ENCODE measurements around the gene PFDN1. TPM values are rescaled to one million over a fixed set of nuclear protein-coding genes. Genes with fewer than 3 reads are reported as not detected.

The PFDN1 gene
- total and polyA plus RNA-seq, 9 of the 15 experiments (the other 6 are each of a cell fraction or from before 2014, with no cell fraction given) = 45.5 to 215 (median 78.0) TPM

DNA sequence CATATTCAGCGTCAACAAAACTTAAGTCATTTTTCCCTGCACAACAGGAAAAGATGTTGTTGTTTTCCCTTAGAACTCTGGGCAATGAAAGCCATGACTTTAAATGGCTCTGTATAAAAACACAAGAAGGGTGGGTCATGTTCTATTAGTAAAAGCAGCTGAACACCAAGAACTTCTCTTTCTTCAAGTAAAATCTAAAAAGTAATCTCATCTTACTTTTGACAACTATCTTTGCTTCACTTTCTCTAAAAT, 9.1 kb downstream of the PFDN1 start (continued):
- TF ChIP-seq, protein P1, sequence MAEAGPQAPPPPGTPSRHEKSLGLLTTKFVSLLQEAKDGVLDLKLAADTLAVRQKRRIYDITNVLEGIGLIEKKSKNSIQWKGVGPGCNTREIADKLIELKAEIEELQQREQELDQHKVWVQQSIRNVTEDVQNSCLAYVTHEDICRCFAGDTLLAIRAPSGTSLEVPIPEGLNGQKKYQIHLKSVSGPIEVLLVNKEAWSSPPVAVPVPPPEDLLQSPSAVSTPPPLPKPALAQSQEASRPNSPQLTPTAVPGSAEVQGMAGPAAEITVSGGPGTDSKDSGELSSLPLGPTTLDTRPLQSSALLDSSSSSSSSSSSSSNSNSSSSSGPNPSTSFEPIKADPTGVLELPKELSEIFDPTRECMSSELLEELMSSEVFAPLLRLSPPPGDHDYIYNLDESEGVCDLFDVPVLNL (CRISPR knock-in tag; IDR thresholded peaks at IDR 0.05; ENCODE audit: low read depth) = no peak
- TF ChIP-seq, protein P2, sequence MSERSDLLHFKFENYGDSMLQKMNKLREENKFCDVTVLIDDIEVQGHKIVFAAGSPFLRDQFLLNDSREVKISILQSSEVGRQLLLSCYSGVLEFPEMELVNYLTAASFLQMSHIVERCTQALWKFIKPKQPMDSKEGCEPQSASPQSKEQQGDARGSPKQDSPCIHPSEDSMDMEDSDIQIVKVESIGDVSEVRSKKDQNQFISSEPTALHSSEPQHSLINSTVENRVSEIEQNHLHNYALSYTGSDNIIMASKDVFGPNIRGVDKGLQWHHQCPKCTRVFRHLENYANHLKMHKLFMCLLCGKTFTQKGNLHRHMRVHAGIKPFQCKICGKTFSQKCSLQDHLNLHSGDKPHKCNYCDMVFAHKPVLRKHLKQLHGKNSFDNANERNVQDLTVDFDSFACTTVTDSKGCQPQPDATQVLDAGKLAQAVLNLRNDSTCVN (CRISPR knock-in tag; IDR thresholded peaks at IDR 0.05) = no peak
- TF ChIP-seq, protein P3, sequence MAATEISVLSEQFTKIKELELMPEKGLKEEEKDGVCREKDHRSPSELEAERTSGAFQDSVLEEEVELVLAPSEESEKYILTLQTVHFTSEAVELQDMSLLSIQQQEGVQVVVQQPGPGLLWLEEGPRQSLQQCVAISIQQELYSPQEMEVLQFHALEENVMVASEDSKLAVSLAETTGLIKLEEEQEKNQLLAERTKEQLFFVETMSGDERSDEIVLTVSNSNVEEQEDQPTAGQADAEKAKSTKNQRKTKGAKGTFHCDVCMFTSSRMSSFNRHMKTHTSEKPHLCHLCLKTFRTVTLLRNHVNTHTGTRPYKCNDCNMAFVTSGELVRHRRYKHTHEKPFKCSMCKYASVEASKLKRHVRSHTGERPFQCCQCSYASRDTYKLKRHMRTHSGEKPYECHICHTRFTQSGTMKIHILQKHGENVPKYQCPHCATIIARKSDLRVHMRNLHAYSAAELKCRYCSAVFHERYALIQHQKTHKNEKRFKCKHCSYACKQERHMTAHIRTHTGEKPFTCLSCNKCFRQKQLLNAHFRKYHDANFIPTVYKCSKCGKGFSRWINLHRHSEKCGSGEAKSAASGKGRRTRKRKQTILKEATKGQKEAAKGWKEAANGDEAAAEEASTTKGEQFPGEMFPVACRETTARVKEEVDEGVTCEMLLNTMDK (IDR thresholded peaks at IDR 0.05; ENCODE audit: borderline replicate concordance, insufficient read depth, low read depth, low read length, poor library complexity, severe bottlenecking) = no peak

DNA sequence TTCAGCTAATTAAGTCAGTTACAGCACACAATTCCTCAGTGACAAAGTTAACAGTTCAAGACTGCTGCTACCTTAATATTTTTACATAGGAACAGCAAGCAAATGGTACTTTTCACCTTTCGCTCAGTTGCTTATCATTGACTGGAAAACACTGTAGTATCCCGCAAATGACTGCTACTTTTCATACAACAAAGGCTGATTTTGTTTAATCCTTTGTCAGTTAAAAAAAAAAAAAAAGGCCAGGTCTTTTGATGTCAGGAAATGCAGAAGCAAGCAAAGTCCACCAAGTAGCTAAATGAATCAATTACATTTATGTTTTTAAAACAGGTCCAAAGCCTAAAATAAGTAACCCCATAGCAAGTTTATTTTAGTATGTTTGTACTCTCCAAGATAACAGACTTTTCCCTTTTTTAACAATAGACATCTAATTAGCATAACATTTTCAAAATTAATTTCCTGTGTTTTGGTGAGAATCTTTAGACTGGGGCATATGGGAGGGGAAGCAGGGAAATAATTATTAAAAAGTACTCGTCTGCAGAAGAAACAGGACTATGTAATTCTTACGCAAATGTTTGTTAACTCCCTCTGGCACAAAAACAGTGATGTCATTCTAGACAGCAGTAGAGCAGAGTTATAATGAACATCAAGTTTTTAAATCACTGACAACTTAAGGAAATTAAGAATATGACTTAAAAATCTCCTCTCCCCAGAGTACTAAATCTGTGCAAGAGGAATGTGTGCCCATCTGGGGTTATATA, 9.6 kb downstream of the PFDN1 start:
- no peaks in the 10 kb centered on the region for H3K9me1 ChIP-seq (ENCODE audit: control insufficient read depth, insufficient read depth, low read length)
- no peaks in the 10 kb centered on the region for H3K9me3 ChIP-seq (replicated peaks; ENCODE audit: control insufficient read depth, insufficient read depth, low read depth, low read length)
- no peak for TF ChIP-seq CBX8 (IDR thresholded peaks at IDR 0.05; ENCODE audit: borderline replicate concordance, extremely low read depth, low read depth, low read length, poor library complexity, severe bottlenecking)
- TF ChIP-seq FOS (IDR thresholded peaks at IDR 0.05; ENCODE audit: extremely low read depth, insufficient read length) = no peak
- TF ChIP-seq, protein P4, sequence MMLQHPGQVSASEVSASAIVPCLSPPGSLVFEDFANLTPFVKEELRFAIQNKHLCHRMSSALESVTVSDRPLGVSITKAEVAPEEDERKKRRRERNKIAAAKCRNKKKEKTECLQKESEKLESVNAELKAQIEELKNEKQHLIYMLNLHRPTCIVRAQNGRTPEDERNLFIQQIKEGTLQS (IDR thresholded peaks at IDR 0.05) = peak; percentile 59; the same call in 1 of the 2 replicates
- TF ChIP-seq, protein P4 (CRISPR knock-in tag; conservative IDR thresholded peaks at IDR 0.05) = no peak
- no peak for TF ChIP-seq CEBPG (CRISPR knock-in tag; IDR thresholded peaks at IDR 0.05)
- TF ChIP-seq CEBPG (tag; conservative IDR thresholded peaks at IDR 0.05 in 1 of 2, IDR thresholded peaks at IDR 0.05 in 1 of 2) = 0 out of 4 replicates have a peak, but pooled peaks of 1 of the 2 experiments have one; percentile 10
- no peak for TF ChIP-seq ZNF23 (CRISPR knock-in tag; IDR thresholded peaks at IDR 0.05)
- TF ChIP-seq ATF7 (IDR thresholded peaks at IDR 0.05) = peak; percentile 61; the same call in 1 of the 2 replicates
- TF ChIP-seq CEBPB (tag; IDR thresholded peaks at IDR 0.05) = peak; percentile 27; the same call in 1 of the 2 replicates
- ChIA-PET POLR2A (interaction anchor here (0.6 to 1.1 kb wide), 3 partner anchors 11 to 398 kb away, joined by 3 read pairs; partner anchors contain the start of genes HARS1 and HARS2), CTCF (ENCODE audit: low intra/inter-chr PET ratio) (interaction anchor here (1.1 kb wide), 1 partner anchor 64 kb away, joined by 4 read pairs; no protein-coding TSS in a partner anchor)
- no peak overlapping the region for H3K4me3 ChIP-seq
- no peak overlapping the region for H3K27ac ChIP-seq (ENCODE audit: extremely low read depth, low read depth, low read length)
- in situ Hi-C loops (cut with MboI) (no loop called here), intact Hi-C loops (cut with micrococcal nuclease) (no loop called here)
- FAIRE-seq (no peak), ATAC-seq (no peak), DNase-seq (ENCODE audit: extremely low read depth in 1 of 4, low spot score in 3 of 4) (no peak)
- BruUV-seq (replicated peaks) = no TSS peak
- H2AFZ ChIP-seq (ENCODE audit: low read depth, low read length) = no peak overlapping the region
- peaks cover 14% of the 10 kb centered on the region; the same call in 1 of the 3 replicates for H3K36me3 ChIP-seq (ENCODE audit: control insufficient read depth, insufficient read depth, low read length)
- H3K27me3 ChIP-seq (ENCODE audit: control insufficient read depth in 2 of 2, insufficient read depth in 2 of 2, low read length in 2 of 2) = no peaks in the 10 kb centered on the region
- H3K79me2 ChIP-seq (ENCODE audit: control insufficient read depth, insufficient read depth, low read length) = peaks cover 80% of the 10 kb centered on the region
- no peak overlapping the region for H3K4me2 ChIP-seq (ENCODE audit: insufficient read depth, low read length)
- 60% methylated on average over 4 of the region's 4 CpGs for WGBS (ENCODE audit: insufficient coverage, low coverage, missing lambda C conversion rate)
- 0 out of 2 replicates have a peak, but pooled peaks cover 3% of the 10 kb centered on the region for H4K20me1 ChIP-seq (replicated peaks; ENCODE audit: control insufficient read depth, insufficient read depth, low read length)
- H3K9ac ChIP-seq (ENCODE audit: insufficient read depth in 1 of 2, low read depth in 2 of 2, low read length in 2 of 2) = no peak overlapping the region
- H3K4me1 ChIP-seq (replicated peaks in 1 of 2; ENCODE audit: control insufficient read depth in 2 of 2, insufficient read depth in 2 of 2, low read length in 2 of 2) = peaks cover 0 to 9% of the 10 kb centered on the region in 2 experiments; a peak in 3 of 5 replicates

Data from K562 (cell line).